DMS 273 (cell line): Measurements from ENCODE around the gene CALML5.

Experiments used
- DNase-seq: peaks from one replicate; lab custom pipeline; 2025; ENCODE audit not compliant: unreplicated experiment; lab: John Stamatoyannopoulos, UW

The CALML5 gene

GRCh38 chr10:5465976-5466450 is 33.4 kb downstream of the CALML5 start:
- DNase-seq, result no peak

DNA sequence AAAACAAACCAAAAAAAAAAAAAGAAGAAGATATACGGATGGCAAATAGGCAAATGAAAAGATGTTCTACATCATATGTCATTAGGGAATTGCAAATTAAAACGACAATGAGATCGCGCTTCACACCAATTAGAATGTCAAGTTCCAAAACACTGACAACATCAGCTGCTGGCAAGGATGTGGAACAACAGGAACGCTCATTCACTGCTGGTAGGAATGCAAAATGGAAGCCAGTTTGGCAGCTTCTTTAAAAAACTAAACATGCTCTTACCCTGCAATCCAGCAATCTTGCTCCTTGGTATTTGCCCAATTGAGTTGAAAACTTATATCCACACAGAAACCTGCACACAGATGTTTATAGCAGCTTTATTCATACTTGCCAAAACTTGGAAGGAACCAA is 34.8 kb downstream of the CALML5 start:
- no peak for DNase-seq

GRCh38 chr10:5462841-5463293 is 36.5 kb downstream of the CALML5 start:
- DNase-seq, result no peak

DNA sequence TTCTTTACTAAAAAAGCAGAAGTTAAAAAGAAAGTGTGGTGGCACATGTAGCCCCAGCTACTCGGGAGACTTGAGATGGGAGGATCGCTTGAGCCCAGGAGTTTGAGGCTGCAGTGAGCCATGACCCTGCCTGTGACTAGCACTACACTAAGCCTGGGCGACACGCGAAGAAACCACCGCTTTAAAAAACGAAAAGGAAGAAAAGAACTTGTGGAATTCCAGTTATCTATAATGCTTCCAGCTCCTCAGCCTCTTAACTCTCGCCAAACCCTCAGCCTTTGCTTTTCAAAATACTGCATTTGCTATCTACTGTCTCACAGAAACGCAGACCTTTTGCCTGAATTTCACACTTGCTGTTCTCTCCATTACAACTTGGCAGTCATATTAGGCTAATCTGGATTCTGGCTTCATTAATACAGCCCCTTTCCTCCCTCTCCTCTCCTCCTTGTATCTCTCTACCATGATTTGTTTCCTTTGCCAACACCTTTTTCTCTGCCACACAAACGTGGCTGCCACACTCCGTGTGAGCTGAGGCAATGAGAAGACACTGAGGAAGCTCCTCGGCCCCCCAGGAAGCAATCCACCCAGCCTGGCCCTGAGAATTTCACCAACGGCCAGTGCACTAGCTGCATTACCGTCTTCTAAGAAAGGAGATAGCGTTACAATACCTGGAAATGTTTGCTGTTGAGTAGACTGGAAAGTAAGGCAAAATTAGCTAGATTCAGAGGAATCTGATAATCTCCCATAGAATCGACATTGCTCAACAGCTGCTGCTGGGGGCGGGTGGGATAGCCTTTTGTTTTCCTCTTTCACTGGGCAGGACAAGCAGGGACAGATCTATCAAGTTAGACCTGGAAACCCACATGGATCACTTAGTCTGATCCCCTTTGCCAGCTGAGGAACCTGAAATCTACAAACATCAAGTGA is 37.2 kb downstream of the CALML5 start:
- no peak for DNase-seq

DNA sequence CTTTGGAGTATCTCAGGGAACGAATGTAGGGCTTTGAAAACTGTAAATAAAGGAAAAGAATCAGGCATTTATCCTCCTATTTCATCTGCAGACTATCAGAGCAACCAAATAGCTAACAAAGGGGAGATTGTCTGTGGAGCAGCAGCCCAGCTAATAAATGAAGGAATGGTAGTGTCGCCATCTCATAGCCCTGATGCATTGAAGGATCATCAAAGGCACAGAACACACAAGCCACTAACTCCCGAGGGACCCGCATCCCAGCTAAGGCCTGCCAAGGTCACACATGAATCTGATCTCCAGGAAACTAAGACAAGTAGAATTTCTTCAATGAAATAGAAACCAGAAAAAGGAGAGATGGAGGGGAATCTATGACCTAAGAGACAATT is 38.2 kb downstream of the CALML5 start:
- DNase-seq, result no peak

DNA sequence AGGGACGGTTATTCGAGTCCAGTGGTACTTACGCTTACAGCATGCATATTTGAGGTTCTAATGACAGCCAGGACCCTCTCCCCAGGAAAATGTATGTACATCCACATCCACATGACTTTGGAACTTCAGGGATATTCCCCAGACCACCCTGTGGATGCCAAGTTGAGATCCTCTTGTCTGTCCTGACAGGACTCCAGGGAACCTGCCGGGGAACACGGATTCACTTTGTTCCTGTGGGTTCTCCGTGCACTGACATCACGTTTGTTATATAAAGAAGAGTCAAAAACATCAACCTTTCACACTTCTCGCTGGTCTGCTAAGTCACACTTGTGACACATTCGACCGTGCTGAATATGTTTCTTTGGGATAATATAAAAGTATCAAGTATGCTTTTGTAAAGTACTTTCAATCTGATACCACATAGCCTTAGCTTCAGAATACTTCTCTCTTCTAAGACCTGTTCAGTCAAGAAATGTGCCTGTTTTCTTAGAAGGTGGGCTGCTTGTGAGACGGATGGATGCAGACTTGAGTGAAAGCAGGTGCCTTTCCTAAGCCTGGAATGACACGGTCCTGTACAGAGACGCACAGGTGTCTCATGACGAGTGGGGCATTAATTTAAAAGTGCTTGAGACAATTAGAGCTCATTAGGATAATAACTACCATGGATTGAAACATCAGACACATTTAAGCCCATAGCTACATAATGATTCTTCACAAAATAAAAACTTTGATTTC is 38.7 kb downstream of the CALML5 start:
- DNase-seq, result no peak

GRCh38 chr10:5458949-5459747 is 40.2 kb downstream of the CALML5 start:
- no peak for DNase-seq

GRCh38 chr10:5458425-5458824 is 40.9 kb downstream of the CALML5 start:
- no peak for DNase-seq

DNA sequence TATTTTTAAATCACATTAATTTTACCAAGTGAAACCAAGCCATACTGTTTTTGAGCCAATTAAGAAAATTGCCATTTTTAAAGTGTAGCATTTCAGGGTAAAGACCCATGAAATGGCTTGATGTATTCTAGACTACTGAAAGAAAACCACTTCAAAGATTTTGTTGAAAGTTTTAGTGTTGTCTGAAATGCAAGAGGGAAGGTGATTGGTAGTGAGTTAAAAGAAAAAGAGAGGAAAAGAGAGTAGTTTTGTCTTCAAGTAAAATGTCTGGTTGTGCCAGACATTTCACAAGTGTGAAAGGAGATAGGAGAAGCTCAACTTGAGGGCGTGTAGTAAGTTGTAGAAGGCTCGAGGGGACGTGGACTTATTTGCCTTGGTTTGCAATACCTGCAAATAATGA is 41.6 kb downstream of the CALML5 start:
- DNase-seq, result no peak

DNA sequence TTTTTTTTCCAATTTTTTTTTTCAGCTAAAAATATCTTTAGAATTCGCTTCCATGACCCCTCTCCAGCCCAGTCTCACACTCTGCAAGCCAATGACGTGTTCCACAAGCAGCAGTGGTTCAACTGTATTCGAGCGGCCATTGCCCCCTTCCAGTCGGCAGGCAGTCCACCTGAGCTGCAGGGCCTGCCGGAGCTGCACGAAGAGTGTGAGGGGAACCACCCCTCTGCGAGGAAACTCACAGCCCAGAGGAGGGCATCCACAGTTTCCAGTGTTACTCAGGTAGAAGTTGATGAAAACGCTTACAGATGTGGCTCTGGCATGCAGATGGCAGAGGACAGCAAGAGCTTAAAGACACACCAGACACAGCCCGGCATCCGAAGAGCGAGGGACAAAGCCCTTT is 42.8 kb downstream of the CALML5 start:
- DNase-seq, result no peak

DNA sequence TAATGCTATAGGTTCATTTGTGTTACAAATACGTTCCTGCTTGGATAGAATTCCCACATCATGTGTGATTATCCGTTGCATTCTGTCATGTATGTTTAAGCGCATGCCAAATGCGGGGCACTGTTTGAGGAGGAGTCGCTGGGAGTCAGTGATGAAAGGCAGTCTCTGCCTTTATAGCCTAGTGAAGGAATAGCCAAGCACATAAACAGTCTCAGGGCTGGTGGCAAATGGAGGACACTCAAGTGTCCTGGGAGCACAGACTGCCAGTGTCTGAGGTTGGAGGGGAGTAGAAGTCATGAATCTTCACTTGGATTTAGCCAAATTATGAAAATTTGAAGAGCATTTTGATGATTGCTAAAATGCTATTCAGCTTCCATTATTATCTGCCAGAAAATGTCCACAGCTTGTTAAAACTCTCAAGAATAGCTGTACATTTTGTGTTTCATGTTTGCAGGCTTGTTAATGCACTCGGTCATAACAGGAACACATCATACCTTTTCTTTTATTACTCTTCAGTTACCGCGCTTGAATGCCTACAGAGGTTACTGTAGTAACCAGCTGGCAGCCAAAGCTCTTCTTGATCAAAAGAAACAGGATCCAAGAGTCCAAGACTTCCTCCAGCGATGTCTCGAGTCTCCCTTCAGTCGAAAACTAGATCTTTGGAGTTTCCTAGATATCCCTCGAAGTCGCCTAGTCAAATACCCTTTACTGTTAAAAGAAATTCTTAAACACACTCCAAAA is 45.5 kb downstream of the CALML5 start:
- no peak for DNase-seq

DNA sequence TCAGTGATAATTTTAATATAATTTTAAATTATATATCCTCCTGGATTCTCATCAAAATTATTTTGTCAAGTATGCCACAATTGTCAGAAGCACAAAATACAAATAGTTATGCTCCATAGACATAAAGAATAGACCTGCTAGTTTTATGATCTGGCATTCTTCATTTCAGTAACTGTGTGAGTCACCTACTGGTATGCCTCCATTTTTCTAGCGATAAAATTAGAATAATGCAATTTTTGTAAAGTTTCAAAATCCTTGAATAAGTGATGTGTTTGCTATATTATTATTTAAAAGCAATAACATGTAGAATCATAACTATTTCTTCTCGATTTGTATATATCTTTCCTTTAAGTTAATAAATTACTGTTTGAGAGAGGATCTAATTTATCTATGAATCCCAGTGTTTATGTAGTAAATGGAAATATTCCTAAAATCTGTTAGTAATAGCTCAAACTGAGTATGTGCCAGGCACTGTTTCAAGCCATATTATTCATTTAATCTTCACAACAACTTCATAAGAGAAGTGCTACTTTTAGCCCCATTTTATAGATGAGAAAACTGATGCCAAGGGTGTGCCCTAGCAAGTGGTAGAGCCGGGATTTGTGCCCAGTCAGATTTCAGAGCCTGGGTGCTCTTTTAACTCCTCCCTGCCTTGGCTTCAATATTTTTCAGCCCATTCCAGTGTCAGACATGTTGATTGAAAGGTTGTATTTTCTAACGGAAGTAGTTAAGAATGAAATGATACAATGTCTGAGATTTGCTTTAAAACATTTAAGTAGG is 48.6 kb downstream of the CALML5 start:
- DNase-seq, result no peak

- no peak for DNase-seq
Measured at GRCh38 chr10:5449823-5450222, 49.5 kb downstream of the CALML5 start.

GRCh38 chr10:5449227-5449626 is 50.1 kb downstream of the CALML5 start:
- no peak for DNase-seq
